HuH-7.5 (cell line): ENCODE results near the gene FUNDC1.

Source experiments
- DNase-seq: peaks from one replicate; pipeline ENCODE4 v3.0.0; 2011; ENCODE audit warnings: low spot score

The FUNDC1 gene

GRCh38 chrX:44480591-44480990, 62.1 kb downstream of the FUNDC1 start:
- DNase-seq, result no peak

- DNase-seq, result no peak
These were observed 68.2 kb downstream of the FUNDC1 start for GRCh38 chrX:44474410-44474809.
